K562 (cell line): ENCODE results near the gene TAL1. TPM values are rescaled to one million over a fixed set of nuclear protein-coding genes. Genes with fewer than 3 reads are reported as not detected.

Experiments used
- ARID2 ChIP-seq: fragments of 450-650 bp; IDR thresholded peaks from 2 replicates; pipeline ENCODE4 v1.6.1; 2017; ENCODE audit warnings: antibody characterized with exemption, mild to moderate bottlenecking
- CBFA2T3 ChIP-seq: fragments of 450-650 bp; IDR thresholded peaks from 2 replicates; pipeline ENCODE4 v1.6.1; 2017
- E2F6 ChIP-seq, 2 experiments: IDR thresholded peaks; 2 replicates each; pipeline ENCODE4 v1.6.1; 2011; ENCODE audit warnings: borderline replicate concordance in 1 of 2, control low read depth in 1 of 2, low read depth in 1 of 2, low read length in 1 of 2, mild to moderate bottlenecking in 1 of 2, mixed read lengths in 1 of 2, moderate library complexity in 1 of 2; ENCODE audit not compliant: insufficient read depth in 1 of 2, insufficient read length in 1 of 2, poor library complexity in 1 of 2, severe bottlenecking in 1 of 2; ENCODE audit errors: extremely low read depth in 1 of 2
- KLF6 ChIP-seq: fragments of 250-450 bp; sonication (Bioruptor Pico); IDR thresholded peaks from 2 replicates; pipeline ENCODE4 v1.4.0; 2020; ENCODE audit warnings: mild to moderate bottlenecking, moderate library complexity, borderline replicate concordance
- NKRF ChIP-seq: fragments of 450-650 bp; IDR thresholded peaks from 2 replicates; pipeline ENCODE4 v1.6.1; 2016; ENCODE audit warnings: borderline replicate concordance
- PHF20 ChIP-seq: fragments of 450-650 bp; IDR thresholded peaks from 2 replicates; pipeline ENCODE4 v1.6.1; 2018; ENCODE audit not compliant: partially characterized antibody
- PKNOX1 ChIP-seq: fragments of 450-650 bp; IDR thresholded peaks from 2 replicates; pipeline ENCODE4 v1.6.1; 2016
- RBFOX2 ChIP-seq: fragments of 200-400 bp; formaldehyde crosslinking; IDR thresholded peaks from 2 replicates; pipeline ENCODE4 v1.6.1; 2017; ENCODE audit warnings: low read depth, mild to moderate bottlenecking, low read length, moderate library complexity
- REST ChIP-seq, 2 experiments: fragments of 450-650 bp; formaldehyde crosslinking in 1 of 2; IDR thresholded peaks; 2 replicates each; pipeline versions ENCODE4 v1.4.0 to v1.6.1; 2014 to 2020; ENCODE audit warnings: mild to moderate bottlenecking in 2 of 2, borderline replicate concordance in 1 of 2, low read depth in 1 of 2
- TRIM28 ChIP-seq: fragments of 450-650 bp; IDR thresholded peaks from 2 replicates; pipeline ENCODE4 v1.6.1; 2017
- polyA plus RNA-seq, 8 experiments: library from polyadenylated mRNA; depleted of rRNA in 4 of 8; stranded (reverse) in 5 of 8; unstranded in 3 of 8; fragments of >200 nt; fragmentation: Nextera tagmentation in 2 of 8; fragmentation: Illumina TruSeq in 1 of 8; extraction: Ambion mirVana in 2 of 8; extraction: Trizol in 1 of 8; gene quantifications; 2 replicates each; pipeline versions ENCODE4 v1.2.1 to v1.2.3, GENCODE V29; 2011 to 2014; ENCODE audit warnings: inconsistent platforms in 1 of 8, missing spikeins in 1 of 8
- total RNA-seq, 7 experiments: library from RNA; depleted of rRNA in 6 of 7; stranded (reverse); fragments of >200 nt in 6 of 7; fragmentation: Illumina TruSeq in 2 of 7; extraction: Trizol in 2 of 7; gene quantifications; 2 replicates each; pipeline versions ENCODE4 v1.2.1 to v1.2.3, GENCODE V29; 2011 to 2021; ENCODE audit warnings: low replicate concordance in 1 of 7

TAL1 gene
- total and polyA plus RNA-seq, 9 of the 15 experiments (the other 6 are each of a cell fraction or from before 2014, with no cell fraction given), result 18.5 to 106 (median 59.7) TPM

- no peak for TF ChIP-seq REST (IDR thresholded peaks at IDR 0.05; ENCODE audit: borderline replicate concordance)
- peak; percentile 19; the same call in 1 of the 2 replicates for TF ChIP-seq REST (CRISPR knock-in tag; IDR thresholded peaks at IDR 0.05; ENCODE audit: low read depth)
- peak; percentile 58 for TF ChIP-seq CBFA2T3
- TF ChIP-seq ARID2, result peak; percentile 58; the same call in 1 of the 2 replicates
- peak; percentile 51; the same call in 1 of the 2 replicates for TF ChIP-seq TRIM28
- TF ChIP-seq RBFOX2, result peak; percentile 95
- 0 out of 2 replicates have a peak, but pooled peaks have one; percentile 4 for TF ChIP-seq PKNOX1
- peak; percentile 57; the same call in 1 of the 2 replicates for TF ChIP-seq KLF6 (CRISPR knock-in tag)
- TF ChIP-seq E2F6 (IDR thresholded peaks at IDR 0.05; ENCODE audit: borderline replicate concordance in 1 of 2, extremely low read depth in 1 of 2, insufficient read depth in 1 of 2, insufficient read length in 1 of 2, low read depth in 1 of 2, low read length in 1 of 2, poor library complexity in 1 of 2, severe bottlenecking in 1 of 2), result peak in 1 of 2 experiments; percentile 42
- peak; percentile 79 for TF ChIP-seq PHF20
- peak; percentile 88 for TF ChIP-seq NKRF
Observed at GRCh38 chr1:47231301-47232186, 481 bp downstream of the TAL1 start (continued).
